Measurements from ENCODE around the gene TMEM237.

- no peak for TF ChIP-seq CTCF (IDR thresholded peaks at IDR 0.05; ENCODE audit: low read length)
- no peak for TF ChIP-seq EZH2 (IDR thresholded peaks at IDR 0.05; ENCODE audit: borderline replicate concordance, low read length)
Measured at GRCh38 chr2:201643216-201643890, at the start of gene TMEM237.

All from OCI-LY1 (cell line).